ENCODE results near the gene RBBP8. TPM values are rescaled to one million over a fixed set of nuclear protein-coding genes. Genes with fewer than 3 reads are reported as not detected.

The RBBP8 gene
- total RNA-seq, 1 experiment from 2014 or later, result 57.6 TPM

DNA sequence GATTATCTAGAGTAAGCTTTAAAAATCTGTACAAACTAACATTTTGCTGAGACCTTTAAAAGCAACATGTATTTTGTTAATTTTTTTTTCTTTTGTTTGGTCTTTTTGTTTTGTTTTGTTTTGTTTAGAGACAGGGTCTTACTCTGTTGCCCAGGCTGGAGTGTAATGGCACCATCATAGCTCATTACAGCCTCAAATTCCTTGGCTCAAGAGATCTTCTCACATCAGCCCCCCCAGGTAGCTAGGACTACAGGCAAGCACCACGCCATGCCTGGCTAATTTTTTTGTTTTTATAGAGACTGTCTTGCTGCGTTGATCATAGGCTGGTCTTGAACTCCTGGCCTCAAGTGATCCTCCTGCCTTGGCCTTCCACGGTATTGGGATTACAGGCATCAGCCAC, 23.1 kb downstream of the RBBP8 start:
- Histone ChIP-seq H3K27ac (no peak overlapping the region), H3K4me1 (replicated peaks) (no peaks in the 10 kb centered on the region), H3K4me3 (no peak overlapping the region), H3K27me3 (replicated peaks) (no peaks in the 10 kb centered on the region), H3K9me3 (replicated peaks) (no peaks in the 10 kb centered on the region), H3K36me3 (peaks cover 32% of the 10 kb centered on the region)
- no peak for DNase-seq (ENCODE audit: low read depth in 1 of 2, low spot score in 2 of 2)

DNA sequence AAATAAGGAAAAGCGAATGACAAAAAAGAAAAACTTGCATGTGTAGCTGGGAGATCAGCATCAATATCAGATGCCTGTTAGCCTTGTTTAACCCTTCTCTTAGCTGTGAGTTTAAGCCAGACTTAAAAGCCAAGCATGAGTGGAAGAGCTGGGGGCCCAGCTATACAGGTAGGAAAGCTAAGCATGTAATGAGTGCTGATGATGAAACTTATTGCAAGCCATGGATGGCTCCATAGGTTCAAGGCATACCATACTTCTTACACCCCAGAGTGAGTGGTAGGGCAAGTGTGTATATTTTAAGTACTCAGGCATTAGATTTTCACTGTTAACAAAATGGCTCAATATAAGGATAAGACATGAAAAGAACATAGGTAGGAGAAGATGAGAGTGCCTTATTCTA, 28.0 kb downstream of the RBBP8 start:
- Histone ChIP-seq H3K27ac (no peak overlapping the region), H3K27me3 (replicated peaks) (no peaks in the 10 kb centered on the region), H3K4me1 (replicated peaks) (no peaks in the 10 kb centered on the region), H3K9me3 (replicated peaks) (no peaks in the 10 kb centered on the region), H3K36me3 (peaks cover 12% of the 10 kb centered on the region), H3K4me3 (no peak overlapping the region)
- DNase-seq (ENCODE audit: low read depth in 1 of 2, low spot score in 2 of 2), result no peak

- Histone ChIP-seq H3K9me3 (replicated peaks) (no peaks in the 10 kb centered on the region), H3K36me3 (peaks cover 9% of the 10 kb centered on the region), H3K27me3 (replicated peaks) (no peaks in the 10 kb centered on the region), H3K4me3 (no peak overlapping the region), H3K27ac (no peak overlapping the region), H3K4me1 (replicated peaks) (no peaks in the 10 kb centered on the region)
- DNase-seq (ENCODE audit: low read depth in 1 of 2, low spot score in 2 of 2), result no peak
Measured at GRCh38 chr18:22962004-22962403, 28.9 kb downstream of the RBBP8 start.

GRCh38 chr18:22964116-22964515, 31.0 kb downstream of the RBBP8 start:
- Histone ChIP-seq H3K9me3 (replicated peaks) (no peaks in the 10 kb centered on the region), H3K27me3 (replicated peaks) (no peaks in the 10 kb centered on the region), H3K27ac (no peak overlapping the region), H3K4me3 (no peak overlapping the region), H3K4me1 (replicated peaks) (no peaks in the 10 kb centered on the region), H3K36me3 (peaks cover 8% of the 10 kb centered on the region)
- no peak for DNase-seq (ENCODE audit: low read depth in 1 of 2, low spot score in 2 of 2)

GRCh38 chr18:22964722-22965121, 31.6 kb downstream of the RBBP8 start:
- Histone ChIP-seq H3K4me3 (no peak overlapping the region), H3K27ac (no peak overlapping the region), H3K4me1 (replicated peaks) (no peaks in the 10 kb centered on the region), H3K9me3 (replicated peaks) (no peaks in the 10 kb centered on the region), H3K36me3 (0 out of 2 replicates have a peak, but pooled peaks cover 4% of the 10 kb centered on the region), H3K27me3 (replicated peaks) (no peaks in the 10 kb centered on the region)
- DNase-seq (ENCODE audit: low read depth in 1 of 2, low spot score in 2 of 2), result no peak

- Histone ChIP-seq H3K36me3 (peaks cover 22% of the 10 kb centered on the region), H3K27ac (no peak overlapping the region), H3K27me3 (replicated peaks) (no peaks in the 10 kb centered on the region), H3K9me3 (replicated peaks) (no peaks in the 10 kb centered on the region), H3K4me3 (no peak overlapping the region), H3K4me1 (replicated peaks) (no peaks in the 10 kb centered on the region)
- DNase-seq (ENCODE audit: low read depth in 1 of 2, low spot score in 2 of 2), result no peak
Measured at GRCh38 chr18:22971038-22971437, 37.9 kb downstream of the RBBP8 start.

DNA sequence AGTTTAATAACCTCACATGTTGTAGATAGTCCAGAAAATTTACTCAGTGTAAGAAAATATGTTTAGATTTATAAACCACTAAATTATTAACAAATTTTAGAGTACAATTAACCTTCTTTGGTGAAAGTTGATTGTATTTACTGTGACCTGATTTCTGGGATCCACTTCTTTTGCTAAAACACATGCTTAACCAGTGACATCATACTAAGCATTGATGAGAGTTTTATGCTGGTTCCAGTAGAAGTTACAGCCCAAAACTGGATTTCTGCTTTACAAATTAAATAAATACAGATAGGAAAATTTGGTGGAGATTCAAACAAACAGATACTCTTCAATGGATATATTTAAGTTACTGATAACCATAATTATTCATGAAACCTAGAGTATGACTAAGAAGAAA, 40.9 kb downstream of the RBBP8 start:
- Histone ChIP-seq H3K4me1 (replicated peaks) (peaks cover 9% of the 10 kb centered on the region), H3K4me3 (no peak overlapping the region), H3K9me3 (replicated peaks) (no peaks in the 10 kb centered on the region), H3K27me3 (replicated peaks) (no peaks in the 10 kb centered on the region), H3K36me3 (peaks cover 25% of the 10 kb centered on the region), H3K27ac (no peak overlapping the region)
- no peak for DNase-seq (ENCODE audit: low read depth in 1 of 2, low spot score in 2 of 2)

- DNase-seq (ENCODE audit: low read depth in 1 of 2, low spot score in 2 of 2), result no peak
- H3K4me3 ChIP-seq, result no peak overlapping the region
- H3K27me3 ChIP-seq (replicated peaks), result no peaks in the 10 kb centered on the region
- H3K27ac ChIP-seq, result no peak overlapping the region
- peaks cover 25% of the 10 kb centered on the region for H3K36me3 ChIP-seq
- H3K4me1 ChIP-seq (replicated peaks), result peaks cover 9% of the 10 kb centered on the region
- no peaks in the 10 kb centered on the region for H3K9me3 ChIP-seq (replicated peaks)
Measured at GRCh38 chr18:22974707-22975106, 41.6 kb downstream of the RBBP8 start.

- no peak for DNase-seq (ENCODE audit: low read depth in 1 of 2, low spot score in 2 of 2)
- no peak overlapping the region for H3K27ac ChIP-seq
Measured at GRCh38 chr18:22975508-22975907, 42.4 kb downstream of the RBBP8 start.

GRCh38 chr18:22977847-22978701, 44.9 kb downstream of the RBBP8 start:
- peak in 1 of 2 experiments; percentile 51 for DNase-seq (ENCODE audit: low read depth in 1 of 2, low spot score in 2 of 2)
- Histone ChIP-seq H3K36me3 (peaks cover 25% of the 10 kb centered on the region), H3K4me1 (replicated peaks) (peaks cover 9% of the 10 kb centered on the region), H3K27ac (peak overlapping the region; percentile 61), H3K9me3 (replicated peaks) (no peaks in the 10 kb centered on the region), H3K4me3 (no peak overlapping the region), H3K27me3 (replicated peaks) (no peaks in the 10 kb centered on the region)

More at GRCh38 chr18:22975508-22975907, 42.4 kb downstream of the RBBP8 start:
- Histone ChIP-seq H3K4me1 (replicated peaks) (peaks cover 9% of the 10 kb centered on the region), H3K9me3 (replicated peaks) (no peaks in the 10 kb centered on the region), H3K27me3 (replicated peaks) (no peaks in the 10 kb centered on the region), H3K4me3 (no peak overlapping the region), H3K36me3 (peaks cover 25% of the 10 kb centered on the region)

DNA sequence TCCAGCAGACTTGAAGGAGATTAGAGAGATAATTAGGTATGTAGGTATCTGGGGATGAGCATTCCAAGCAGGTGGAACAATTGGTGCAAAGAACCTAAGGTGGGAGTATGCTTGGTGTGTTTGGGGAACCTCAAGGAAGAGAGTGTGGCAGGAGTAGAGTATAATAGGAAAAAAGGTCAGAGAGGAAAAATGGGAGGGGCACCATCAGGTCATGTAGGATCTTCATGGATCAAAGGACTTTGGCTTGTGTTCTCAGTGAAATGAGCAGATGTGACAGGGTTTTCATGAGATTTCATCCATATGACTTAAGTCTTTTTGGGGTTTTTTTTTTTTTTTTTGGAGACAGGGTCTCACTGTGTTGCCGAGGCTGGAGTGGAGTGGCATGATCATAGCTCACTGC, 47.3 kb downstream of the RBBP8 start:
- H3K4me1 ChIP-seq (replicated peaks), result peaks cover 9% of the 10 kb centered on the region
- H3K36me3 ChIP-seq, result peaks cover 26% of the 10 kb centered on the region
- H3K9me3 ChIP-seq (replicated peaks), result no peaks in the 10 kb centered on the region
- no peak overlapping the region for H3K27ac ChIP-seq
- no peak overlapping the region for H3K4me3 ChIP-seq
- no peaks in the 10 kb centered on the region for H3K27me3 ChIP-seq (replicated peaks)
- DNase-seq (ENCODE audit: low read depth in 1 of 2, low spot score in 2 of 2), result no peak

- H3K27ac ChIP-seq, result no peak overlapping the region
- peaks cover 23% of the 10 kb centered on the region for H3K36me3 ChIP-seq
- no peak overlapping the region for H3K4me3 ChIP-seq
- no peak for DNase-seq (ENCODE audit: low read depth in 1 of 2, low spot score in 2 of 2)
- no peaks in the 10 kb centered on the region for H3K27me3 ChIP-seq (replicated peaks)
- peaks cover 9% of the 10 kb centered on the region for H3K4me1 ChIP-seq (replicated peaks)
- H3K9me3 ChIP-seq (replicated peaks), result no peaks in the 10 kb centered on the region
Measured at GRCh38 chr18:22981274-22982133, 48.4 kb downstream of the RBBP8 start.

DNA sequence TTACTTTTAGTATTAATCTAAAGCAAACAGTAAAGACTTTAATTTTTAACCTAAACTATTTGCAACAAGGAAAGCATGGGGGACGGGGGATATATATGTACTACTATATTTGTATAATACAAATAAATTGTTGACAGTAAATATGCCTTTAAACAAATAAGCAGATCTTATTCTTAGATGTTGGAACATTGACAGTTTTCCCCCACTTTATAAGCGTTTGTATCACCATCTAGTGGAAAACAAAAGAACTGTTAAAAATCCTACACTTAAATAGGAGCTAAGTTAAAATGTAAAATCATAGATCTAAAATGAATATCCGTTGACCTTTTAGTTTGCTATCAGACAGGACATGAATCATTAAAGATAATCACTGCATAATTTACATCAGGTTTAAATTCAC, 50.0 kb downstream of the RBBP8 start:
- Histone ChIP-seq H3K4me1 (replicated peaks) (peaks cover 5% of the 10 kb centered on the region), H3K27me3 (replicated peaks) (no peaks in the 10 kb centered on the region), H3K4me3 (no peak overlapping the region), H3K27ac (no peak overlapping the region), H3K9me3 (replicated peaks) (no peaks in the 10 kb centered on the region), H3K36me3 (peaks cover 23% of the 10 kb centered on the region)
- peak in 1 of 2 experiments; percentile 14 for DNase-seq (ENCODE audit: low read depth in 1 of 2, low spot score in 2 of 2)

- Histone ChIP-seq H3K27ac (no peak overlapping the region), H3K4me1 (replicated peaks) (no peaks in the 10 kb centered on the region), H3K9me3 (replicated peaks) (no peaks in the 10 kb centered on the region), H3K27me3 (replicated peaks) (no peaks in the 10 kb centered on the region), H3K36me3 (peaks cover 29% of the 10 kb centered on the region), H3K4me3 (no peak overlapping the region)
- DNase-seq (ENCODE audit: low read depth in 1 of 2, low spot score in 2 of 2), result no peak
Measured at GRCh38 chr18:22985250-22985649, 52.1 kb downstream of the RBBP8 start.

Measured in SJSA1 (cell line).